Inferior parietal cortex (tissue), 1 donor: ENCODE measurements around the gene CTNNA2.

ENCODE experiments used
- DNase-seq: peaks from one replicate; pipeline ENCODE4 v3.0.0-alpha.2; 2016; ENCODE audit errors: extremely low spot score

The CTNNA2 gene

DNA sequence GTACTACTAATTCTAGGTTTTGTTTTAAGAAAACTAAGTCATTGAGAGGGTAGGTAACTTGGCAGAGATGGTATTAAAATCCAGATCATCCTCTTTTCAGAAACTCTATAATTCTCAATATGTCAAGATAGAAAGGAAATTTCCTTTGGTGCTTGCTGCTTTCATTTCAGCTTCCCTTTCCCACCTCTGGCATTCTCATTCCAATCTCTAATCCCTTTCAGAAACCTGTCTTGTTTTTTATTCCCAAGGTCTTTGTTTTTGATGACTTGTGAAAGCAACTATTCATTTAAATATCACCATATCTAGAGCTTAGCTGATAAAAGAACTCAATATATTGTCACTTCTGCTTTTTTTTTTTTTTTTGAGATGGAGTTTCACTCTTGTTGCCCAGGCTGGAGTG lies 1034.5 kb downstream of the CTNNA2 start:
- no peak for DNase-seq

DNA sequence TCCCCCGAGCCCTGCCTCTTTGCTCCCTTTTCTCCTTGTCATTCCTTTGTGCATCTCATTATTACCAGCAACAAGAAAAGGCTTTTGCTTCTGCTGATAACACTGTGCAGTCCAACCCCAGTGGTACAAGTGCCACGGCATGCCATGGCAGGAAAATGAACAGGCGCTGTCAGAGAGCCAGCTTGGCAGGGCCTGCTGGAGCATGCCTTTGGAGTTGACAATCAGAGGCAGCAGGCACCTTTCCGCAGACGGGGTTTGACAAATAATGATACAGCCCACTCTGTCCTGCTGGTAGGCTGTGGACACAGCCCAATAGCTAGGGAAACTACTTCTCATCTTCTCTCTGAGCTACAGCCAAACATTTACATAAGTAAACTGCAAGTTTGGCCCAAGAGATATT lies 1035.6 kb downstream of the CTNNA2 start:
- no peak for DNase-seq

DNA sequence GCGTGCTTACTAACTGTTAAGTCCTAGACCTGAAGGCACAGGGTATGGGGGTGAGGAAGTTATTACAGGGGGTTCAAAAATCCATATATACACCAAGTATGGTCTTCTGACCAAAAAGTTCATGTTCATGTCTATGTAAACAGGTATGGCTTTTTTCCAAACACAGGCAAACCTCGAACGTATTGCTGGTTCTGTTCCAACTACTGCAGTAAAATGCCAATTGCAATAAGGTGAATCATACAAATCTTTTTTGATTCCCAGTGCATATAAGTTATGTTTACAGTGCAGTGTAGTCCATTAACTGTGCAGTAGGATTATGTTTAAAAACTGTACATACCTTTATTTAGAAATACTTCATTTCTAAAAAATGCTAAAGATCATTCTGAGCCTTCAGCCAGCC lies 1037.0 kb downstream of the CTNNA2 start:
- no peak for DNase-seq

DNA sequence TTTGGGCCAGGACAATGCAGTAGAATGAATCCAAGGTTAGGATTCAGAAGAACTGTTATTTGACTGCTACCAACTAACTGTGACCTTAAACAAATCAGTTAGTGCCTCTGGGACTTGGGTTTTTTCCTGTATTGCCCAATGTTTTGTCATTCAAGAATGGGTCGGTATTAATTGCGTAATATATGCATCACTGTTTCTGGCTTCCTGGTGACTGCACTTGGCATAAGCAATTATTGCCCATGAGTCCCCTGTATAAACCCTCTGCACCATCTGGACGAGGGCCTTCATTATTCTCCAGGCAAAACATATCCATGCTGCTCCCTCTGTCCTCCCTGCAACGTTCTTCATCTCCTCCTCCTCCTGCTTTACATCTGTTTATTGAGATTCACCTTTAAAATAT lies 1047.5 kb downstream of the CTNNA2 start:
- no peak for DNase-seq

DNA sequence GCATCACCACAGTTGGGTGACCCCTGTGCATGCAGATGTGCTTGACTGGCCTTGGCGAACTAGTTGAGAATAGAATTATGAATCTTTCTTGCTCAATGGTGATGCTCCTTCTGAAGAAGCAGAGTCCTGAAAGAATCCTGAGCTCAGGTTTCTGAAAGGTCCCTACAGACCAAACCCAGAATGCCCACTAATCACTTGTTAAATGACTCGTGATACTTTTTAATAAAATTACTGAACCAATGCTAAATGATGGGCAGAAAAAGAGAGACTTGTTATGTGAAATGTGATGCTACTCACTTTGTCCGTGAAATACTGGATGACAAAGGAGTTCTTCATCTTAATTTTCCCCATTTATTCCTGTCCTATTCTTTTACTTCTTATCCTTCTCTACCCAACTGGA lies 1055.2 kb downstream of the CTNNA2 start:
- no peak for DNase-seq

DNA sequence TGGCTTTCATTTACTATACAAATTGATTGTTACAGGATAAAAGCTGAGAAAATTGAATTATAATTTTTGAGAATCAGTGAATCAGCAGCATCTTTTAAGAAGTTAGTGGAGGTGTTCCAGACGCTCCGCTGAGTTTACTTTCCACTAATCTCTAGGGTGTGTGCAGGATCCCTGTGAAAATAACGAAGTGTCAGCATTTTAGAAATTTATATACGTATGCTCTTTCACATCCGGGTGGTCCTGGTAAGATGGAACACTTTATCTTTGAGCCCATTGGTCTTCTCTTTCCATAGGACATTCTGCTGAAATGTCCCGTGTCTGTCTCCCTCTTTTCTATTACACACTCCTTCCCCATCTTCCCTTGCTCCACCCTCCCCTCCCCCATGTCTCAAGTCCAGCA lies 1060.3 kb downstream of the CTNNA2 start:
- DNase-seq, result no peak

DNA sequence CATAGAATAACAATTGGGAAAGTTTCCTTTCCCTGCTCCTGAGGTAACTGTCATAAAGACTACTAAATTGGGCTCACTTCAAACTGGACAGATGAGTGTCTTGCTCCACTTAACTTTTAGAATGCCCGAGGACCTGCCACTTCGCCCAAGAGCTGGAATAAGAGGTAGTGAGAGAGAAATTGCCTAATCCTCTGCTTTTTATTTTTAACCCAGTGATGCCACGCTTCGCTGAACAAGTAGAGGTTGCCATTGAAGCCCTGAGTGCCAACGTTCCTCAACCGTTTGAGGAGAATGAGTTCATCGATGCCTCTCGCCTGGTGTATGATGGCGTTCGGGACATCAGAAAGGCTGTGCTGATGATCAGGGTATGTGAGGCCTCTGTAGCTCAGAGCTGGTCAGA lies 1061.1 kb downstream of the CTNNA2 start:
- DNase-seq, result no peak

DNA sequence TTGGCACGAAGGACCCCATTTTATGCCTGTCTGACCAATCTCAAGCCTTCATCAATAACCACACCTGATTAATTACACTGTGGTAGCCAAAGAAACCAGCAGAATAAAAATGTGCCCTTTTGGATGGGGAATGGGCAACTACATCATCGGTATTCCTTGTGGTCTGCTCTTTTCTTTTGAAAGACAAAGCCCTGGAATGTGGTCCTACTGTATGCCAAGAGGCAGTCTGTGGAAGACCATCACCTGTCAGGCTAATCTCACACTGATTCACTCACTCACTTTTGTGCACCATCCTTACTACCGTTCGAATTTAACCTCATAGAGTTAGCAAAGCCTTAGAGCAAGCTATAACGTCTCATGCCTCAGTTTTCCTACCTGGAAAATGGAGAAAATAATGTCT lies 1066.9 kb downstream of the CTNNA2 start:
- DNase-seq, result no peak

DNA sequence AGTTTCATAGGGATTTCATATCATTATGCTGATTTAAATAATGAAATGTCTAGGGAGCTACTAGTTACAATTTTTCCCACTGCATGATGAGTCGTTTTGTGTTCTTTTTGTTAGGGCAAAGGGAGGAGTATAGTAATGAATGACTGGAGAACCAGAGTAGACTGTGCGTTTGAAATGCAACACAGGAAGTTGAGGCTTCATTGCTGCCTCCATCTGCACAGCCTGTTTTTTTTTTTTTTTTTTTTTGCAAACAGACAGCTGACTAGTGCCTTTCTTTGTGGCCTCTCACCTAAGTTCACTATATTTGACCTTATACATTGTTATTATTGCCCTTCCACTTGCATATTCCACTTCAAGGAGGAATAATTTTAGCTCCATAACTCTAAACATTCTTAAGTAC lies 1078.4 kb downstream of the CTNNA2 start:
- DNase-seq, result no peak

DNA sequence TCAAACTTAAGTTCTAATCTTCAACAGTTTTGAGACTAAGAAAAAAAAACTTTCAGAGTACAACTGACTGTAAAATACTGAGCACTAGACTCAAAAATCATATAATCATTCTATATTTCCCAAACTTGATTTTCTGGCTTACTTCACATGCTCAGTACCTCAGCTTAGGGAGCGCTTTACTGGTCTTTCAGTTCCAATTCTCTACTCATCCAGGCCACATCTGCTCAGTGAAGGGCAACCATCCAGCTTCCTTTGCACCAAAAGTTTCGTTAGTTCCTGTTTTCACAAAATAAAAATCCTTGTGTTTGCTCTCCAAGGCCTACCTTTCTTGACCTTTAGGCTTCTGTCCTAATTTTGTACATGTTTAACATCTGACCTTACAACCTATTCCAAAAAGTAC lies 1079.3 kb downstream of the CTNNA2 start:
- DNase-seq, result no peak

DNA sequence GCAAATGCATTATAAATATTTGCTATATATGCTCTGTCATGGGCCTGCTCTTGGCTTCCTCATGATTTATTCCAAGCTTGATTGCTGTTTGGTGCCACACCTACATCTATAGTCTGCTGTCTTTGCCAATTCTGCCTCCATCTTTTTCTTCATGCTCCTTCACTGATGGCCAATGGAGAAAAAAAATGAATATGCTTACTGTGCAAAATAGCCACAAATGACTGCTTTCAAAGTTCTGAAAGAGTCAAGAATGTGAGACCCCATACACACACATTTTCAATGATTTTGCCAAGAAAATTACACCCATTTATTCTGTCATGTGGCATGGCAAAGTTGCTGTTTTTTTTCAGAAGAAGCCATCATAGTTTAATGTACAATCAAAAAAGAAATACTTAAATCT lies 1097.3 kb downstream of the CTNNA2 start:
- DNase-seq, result no peak

DNA sequence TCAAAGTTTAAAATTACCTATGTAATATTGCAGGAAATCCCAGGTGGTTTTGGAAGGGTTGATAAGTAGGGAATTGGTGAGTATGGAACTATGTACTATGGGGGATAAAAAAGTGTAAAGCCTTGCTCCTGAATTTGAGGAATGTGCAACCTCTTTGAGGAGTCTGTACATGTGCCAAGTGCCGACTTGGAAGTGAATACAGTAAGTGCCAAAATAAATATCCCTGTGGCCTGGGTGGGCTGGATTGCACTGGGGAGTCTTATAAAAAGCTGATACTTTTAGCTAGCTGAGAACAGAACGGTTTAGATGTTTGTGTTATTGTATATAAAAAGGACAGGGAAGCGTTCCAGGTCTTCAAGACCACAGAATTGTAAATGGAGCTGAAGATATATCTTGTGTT lies 1108.8 kb downstream of the CTNNA2 start:
- no peak for DNase-seq

DNA sequence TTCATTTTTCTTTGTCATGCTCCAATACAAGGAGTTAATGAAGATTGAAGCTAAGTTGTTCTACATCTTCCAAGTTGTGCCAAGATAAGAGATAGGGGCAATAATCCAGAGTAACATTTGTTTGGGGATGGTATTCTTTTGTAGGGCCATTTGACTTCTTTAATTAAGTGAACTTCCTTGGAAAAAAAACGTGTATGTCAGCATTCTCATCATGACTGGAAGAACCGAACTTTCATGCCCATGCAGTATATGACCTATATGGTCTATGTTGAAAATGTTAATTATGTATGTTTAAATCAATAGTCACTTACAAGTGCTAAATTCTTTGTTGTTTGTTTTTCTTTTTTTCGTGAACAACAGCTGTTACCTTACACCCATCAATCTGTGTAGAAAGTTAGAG lies 1111.2 kb downstream of the CTNNA2 start:
- no peak for DNase-seq

DNA sequence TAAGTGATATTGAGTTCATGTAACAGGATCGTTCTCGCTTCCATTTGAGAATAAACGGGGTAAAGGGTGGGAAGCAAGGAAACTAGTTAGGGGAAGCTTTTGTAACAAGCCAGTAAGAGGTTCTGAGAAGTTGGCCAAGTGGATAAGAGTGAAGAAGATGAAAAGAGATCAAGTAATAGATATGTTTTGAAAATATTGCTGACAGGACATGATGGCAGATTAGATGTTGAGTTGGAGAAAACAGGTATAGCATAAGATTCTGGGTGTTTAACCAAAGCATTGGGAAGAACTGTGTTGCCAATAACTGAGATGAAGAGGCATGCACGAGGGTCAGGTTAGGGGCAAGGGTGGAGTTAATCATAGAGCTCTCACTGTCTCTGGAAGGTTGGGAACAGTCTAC lies 1121.7 kb downstream of the CTNNA2 start:
- no peak for DNase-seq

DNA sequence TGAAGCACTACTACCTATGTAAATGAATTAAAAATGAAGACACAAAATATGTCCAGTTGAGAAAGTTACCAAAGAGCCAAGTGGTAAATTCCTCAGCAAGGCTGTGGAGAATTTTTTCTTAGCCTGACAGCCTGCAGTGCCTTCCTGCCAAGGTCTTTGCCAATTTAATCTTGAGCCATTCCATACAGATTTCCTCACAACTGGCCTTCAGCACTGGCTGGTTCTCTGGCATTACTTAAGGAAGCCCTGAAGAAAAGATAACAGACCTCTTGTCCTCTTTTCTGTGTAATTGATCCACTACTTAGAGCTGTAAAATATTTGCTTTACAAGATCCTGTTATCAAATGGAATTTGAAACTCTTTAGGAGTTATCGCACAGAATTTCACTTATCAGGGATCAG lies 1125.9 kb downstream of the CTNNA2 start:
- DNase-seq, result no peak

DNA sequence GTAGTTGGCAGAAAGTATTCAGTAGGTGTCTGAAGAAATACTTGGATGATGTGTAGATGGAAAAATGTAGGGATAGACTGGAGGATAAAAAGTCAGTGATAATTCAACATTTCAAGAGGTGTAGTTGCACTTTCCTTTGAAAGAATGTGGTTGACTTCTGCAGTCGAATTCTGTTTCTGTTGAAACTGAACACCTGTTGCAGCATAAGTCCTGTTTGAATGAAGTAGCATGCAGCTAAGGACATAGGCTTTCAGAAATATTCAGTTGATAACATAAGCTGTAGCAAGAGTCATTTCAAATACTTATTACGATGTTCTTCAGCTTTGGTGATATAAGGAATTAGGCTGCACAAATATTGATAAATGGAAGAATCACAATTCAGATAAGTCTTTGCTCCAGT lies 1129.6 kb downstream of the CTNNA2 start:
- DNase-seq, result no peak

DNA sequence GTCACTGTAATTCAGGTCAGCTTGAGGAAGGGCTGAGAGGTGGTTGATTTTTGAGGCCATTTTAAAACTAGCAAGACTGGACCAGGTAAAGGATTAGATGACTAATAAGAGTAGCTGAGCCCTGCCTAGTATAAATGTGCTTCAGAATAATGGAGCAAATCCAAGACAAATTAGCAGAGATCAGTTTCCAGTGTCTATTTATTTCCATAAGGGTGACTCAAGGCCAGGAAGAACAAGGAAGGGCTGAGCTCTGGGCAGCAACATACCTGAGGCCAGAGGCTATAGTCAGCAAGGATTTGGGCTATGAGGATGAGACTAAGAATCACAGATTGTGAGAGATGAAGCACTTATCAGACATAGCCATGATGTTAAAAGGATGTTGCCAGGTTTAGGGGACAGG lies 1130.7 kb downstream of the CTNNA2 start:
- no peak for DNase-seq

DNA sequence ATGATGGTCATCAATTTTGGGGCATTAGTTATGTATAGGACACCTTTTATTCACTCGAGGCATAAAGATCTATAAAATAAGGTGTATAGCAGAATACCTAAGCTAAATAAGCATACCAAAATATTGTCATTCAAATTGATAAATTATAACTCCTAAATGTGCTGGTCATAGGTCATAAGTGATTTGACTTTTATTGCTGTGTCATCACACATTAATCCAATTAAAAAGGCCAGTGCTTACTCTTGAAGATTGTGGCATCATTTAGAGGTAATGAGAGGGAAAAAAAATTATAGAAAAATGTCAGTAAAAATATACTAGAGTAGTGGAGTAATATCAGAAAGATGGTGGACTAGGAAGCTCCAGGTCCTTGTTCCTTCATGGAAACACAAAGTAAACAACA lies 1138.6 kb downstream of the CTNNA2 start:
- DNase-seq, result no peak

DNA sequence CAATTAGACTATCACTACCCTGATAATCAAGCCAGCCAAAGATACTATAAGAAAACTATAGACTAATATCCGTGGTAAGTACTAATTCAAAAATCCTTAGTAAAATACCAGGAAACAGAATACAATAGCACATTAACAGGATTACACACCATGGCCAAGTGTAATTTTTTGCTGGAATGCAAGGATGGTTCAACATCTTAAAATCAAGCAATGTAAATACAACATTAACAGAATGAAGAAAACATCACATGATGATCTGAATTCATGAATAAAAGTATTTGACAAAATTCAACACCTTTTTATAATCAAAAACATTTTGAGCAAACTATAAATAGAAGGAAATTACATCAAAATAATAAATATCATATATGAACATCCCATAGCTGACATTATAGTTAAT lies 1142.4 kb downstream of the CTNNA2 start:
- no peak for DNase-seq

DNA sequence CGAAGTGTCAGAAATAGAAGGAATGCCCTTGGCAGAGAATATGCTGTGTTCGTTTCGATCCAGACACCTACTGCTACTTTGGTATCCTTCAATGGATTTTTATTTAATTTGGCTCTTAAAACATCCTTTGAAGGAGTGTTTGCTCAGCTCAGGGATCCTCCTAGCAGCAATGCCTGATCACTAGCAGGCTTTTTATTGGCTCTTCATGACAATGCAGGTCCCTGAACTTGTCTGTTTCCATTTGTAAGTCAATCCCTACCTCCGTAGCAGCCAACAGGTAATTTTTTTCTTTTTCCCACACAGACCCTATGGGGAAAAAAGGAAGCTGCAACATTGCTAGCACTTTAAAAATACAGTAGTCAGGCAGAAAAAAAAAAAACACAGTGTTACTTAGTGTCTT lies 1157.9 kb downstream of the CTNNA2 start:
- DNase-seq, result no peak

DNA sequence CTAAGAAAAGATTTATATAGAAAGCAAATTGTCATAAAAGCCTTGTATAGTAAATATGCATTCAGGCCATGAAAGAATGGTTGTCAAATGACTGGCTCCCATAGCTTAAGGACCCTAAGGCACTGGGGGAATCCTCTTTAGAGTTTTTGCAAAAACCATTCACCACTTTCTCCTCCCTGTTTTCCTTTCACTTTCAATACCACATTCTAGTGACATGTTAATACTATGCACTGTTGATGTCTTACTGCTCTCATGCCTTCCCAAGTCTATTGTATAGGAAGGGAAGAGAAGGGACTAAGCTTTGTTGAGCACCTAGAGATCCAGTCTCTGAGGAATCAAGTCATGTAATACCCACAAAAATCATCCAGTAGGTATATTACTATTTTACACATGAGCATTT lies 1174.7 kb downstream of the CTNNA2 start:
- no peak for DNase-seq

DNA sequence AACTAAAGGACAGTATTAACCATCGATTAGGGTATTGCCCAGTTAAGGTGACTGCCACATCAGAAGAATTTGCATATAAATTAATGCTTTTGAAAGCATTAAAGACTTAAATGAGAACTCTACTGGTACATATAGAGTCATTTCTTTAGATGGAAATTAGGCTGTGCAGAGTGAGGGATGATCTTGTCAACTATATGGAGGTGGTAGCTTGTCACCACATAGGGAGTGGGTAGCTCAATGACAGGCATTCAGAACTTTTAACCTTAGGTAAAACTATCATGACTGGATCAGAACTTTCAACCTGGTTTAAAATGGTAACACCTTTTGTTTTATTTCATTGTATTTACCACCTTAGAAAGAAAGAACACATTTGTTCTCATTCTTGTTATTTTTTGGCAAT lies 1176.3 kb downstream of the CTNNA2 start:
- DNase-seq, result no peak
